AG08396 (cell line): ENCODE results near the gene WASF2.
"Not testable (repeated sequence)": the region's sequence is repeated elsewhere in the genome, so short reads cannot be mapped to it uniquely, and the experiment has no call there.

Source experiments
- DNase-seq: peaks from one replicate; pipeline ENCODE4 v3.0.0; 2012; ENCODE audit warnings: low spot score, mixed read lengths

WASF2 gene

DNA sequence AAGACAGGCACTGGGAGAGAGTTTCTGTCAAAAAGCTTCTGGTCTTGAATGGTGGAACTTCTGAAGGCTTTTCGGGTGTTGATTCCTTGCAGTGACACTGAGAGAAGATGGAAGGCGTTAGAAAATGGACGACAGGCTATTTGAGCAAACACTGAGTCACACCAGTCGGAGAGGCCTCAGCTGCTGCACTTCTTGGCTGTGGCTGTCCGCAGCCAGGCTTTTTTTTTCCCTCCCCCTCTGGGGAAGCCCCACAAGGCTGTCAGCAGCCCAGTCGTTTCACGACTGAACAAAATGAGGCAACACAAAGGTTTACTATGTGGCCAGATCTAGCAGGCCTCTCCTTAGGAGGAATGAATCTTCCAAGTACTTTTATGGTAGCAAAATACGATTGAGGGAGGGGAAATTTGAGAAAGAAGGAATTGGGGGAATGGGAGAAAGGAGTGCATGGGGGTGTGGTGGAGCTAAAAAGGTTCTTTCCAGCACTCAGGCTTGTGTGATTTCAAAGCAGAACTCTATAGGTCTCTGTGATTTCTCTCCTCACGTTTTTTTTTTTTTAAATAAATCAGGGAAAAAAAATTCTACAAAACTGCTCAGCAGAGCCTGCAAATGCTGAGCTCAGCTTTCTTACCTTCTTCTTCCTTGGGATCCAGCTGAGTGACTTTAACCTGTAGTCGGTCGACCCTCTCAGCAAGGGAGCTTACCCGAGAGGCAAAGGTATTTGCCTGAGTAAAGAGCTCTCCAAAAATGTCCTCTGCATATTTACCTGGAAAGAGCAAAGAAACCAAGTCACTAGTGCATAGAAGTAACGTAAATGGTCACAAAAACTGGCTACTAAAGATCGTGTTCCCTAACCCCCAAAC, 71.4 kb downstream of the WASF2 start:
- DNase-seq, result peak; percentile 89

GRCh38 chr1:27417713-27418112, 72.3 kb downstream of the WASF2 start:
- DNase-seq, result no peak

DNA sequence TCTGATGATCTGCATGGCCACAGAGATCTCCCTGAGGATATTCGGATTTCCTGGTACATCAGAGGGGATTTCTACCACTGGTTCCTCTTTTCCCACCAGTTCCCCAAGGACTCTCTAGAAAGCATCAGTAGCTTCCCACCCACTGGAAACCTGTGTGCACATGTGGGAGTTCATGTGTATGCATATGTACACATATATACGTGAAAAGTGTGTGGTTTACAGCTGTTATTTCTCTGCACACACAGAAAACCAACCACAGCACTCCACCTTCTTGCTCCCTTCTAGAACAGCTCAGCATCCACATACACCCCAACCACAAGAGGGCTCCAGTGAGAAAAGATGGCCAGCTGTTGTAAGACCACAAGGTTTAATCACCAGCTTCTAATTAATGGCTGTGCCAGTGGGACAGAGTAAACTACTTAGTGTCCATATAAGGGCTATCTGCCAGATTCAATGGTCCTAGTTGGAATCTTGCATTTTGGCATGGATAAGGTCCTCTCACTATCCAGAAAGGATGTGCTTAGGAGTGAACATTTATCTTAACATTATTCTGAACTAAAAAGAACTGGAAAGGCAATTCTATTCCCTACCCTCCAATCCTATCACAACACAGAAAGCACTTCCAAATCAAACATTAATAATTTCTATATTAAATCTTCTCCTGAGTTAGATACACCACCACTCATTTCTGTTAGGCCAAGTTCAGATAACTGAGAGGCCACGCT, 73.4 kb downstream of the WASF2 start:
- peak; percentile 50 for DNase-seq

GRCh38 chr1:27414091-27414490, 75.9 kb downstream of the WASF2 start:
- no peak for DNase-seq

DNA sequence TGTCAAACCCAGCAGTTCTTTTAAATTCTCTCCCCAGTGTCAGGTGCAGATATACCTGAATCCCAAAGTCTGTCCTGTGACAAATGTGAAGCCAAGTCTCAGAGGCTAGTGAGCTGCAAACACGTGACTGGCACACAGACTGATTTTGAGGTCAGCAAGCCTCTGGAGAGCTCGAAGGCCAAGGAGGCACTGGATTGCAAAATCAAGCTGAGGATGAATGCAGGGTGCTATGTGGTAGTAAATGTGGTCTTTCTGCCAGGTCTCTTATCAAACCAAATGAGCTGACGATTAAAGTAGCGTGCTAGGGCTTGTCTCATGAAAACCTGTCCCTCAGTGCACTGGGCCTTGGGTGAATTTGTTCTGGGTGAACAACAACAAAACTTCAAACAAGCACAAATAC, 77.0 kb downstream of the WASF2 start:
- DNase-seq, result no peak

GRCh38 chr1:27412502-27412901, 77.5 kb downstream of the WASF2 start:
- DNase-seq, result no peak

GRCh38 chr1:27410709-27411108, 79.3 kb downstream of the WASF2 start:
- no peak for DNase-seq

DNA sequence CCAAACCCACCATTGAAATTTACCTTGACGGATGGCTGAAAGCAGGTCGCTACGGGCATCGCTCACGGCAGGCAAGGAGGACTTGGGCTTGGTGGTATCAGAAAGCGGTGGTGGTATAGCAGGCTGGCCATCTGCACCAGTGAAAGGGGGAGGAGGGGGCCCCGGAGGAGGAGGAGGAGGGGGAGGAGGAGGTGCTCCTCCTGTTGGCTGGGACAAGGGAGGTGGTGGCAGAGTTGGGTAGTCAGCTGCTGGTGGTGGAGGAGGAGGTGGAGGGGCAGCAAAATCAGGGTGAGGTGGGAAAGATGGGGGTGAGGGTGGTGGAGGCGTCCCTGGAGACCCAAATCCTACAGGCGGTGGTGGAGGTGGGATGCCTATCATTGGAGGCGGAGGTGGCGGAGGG, 80.3 kb downstream of the WASF2 start:
- no peak for DNase-seq

DNA sequence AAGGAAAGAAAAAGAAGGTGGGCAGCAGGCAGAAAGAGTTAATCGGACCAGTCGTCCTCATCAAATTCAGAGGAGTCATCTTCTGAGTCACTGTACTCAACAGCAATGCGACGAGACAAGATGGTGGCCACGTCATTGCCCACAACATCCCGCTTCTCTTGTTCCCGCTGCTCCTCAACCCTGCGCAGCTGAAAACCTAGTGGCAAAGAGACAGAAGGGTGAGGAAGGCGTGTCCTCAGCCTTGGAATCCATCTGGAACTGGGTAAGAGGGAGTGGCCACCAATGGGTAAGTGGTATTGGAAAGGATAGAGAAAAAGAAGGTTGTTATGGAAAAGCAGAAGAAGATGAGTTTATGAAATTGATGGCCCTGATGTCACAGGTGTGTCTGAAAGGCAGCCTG, 81.8 kb downstream of the WASF2 start:
- DNase-seq, result no peak

GRCh38 chr1:27406791-27407190, 83.2 kb downstream of the WASF2 start:
- DNase-seq, result not testable (repeated sequence)

DNA sequence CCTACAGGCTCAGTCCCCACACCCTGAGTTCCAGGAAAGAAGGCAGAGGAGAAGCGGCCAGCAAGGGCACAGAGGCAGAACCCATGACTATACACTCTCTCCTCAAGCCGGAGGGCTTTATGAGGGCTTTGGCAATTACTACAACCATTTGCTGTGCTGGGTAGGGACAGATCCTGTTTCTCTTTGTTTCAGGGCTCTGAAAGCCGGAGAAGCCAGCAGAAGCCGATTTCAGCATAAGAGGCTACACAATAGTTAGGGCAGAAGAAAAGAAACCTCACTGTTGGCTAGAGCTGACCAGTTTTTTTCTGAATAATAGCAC, 83.6 kb downstream of the WASF2 start:
- no peak for DNase-seq

GRCh38 chr1:27405598-27406361, 84.2 kb downstream of the WASF2 start:
- not testable (repeated sequence) for DNase-seq

- peak; percentile 65 for DNase-seq
These were observed 84.9 kb downstream of the WASF2 start for GRCh38 chr1:27405074-27405473.

- no peak for DNase-seq
These were observed 86.0 kb downstream of the WASF2 start for GRCh38 chr1:27403931-27404330.

- DNase-seq, result peak; percentile 58
These were observed 86.8 kb downstream of the WASF2 start for GRCh38 chr1:27403065-27403726.

GRCh38 chr1:27402349-27402754, 87.6 kb downstream of the WASF2 start:
- peak; percentile 72 for DNase-seq

DNA sequence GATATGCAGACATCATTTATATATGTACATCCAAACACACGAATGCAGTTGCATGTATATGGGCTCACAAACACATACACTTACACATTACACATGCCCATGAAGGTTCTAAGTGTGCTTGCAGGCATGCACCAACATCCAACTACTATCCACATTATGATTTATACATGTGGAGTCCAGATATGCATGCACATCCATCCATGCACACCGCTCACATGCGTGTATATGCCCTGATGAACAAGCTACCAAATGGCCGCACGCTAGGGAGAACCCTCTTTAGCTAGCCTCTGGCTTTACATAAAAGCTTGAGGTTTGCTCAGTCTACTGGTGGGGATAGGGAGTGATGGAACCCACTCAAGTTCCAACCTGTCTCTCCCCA, 89.0 kb downstream of the WASF2 start:
- no peak for DNase-seq

DNA sequence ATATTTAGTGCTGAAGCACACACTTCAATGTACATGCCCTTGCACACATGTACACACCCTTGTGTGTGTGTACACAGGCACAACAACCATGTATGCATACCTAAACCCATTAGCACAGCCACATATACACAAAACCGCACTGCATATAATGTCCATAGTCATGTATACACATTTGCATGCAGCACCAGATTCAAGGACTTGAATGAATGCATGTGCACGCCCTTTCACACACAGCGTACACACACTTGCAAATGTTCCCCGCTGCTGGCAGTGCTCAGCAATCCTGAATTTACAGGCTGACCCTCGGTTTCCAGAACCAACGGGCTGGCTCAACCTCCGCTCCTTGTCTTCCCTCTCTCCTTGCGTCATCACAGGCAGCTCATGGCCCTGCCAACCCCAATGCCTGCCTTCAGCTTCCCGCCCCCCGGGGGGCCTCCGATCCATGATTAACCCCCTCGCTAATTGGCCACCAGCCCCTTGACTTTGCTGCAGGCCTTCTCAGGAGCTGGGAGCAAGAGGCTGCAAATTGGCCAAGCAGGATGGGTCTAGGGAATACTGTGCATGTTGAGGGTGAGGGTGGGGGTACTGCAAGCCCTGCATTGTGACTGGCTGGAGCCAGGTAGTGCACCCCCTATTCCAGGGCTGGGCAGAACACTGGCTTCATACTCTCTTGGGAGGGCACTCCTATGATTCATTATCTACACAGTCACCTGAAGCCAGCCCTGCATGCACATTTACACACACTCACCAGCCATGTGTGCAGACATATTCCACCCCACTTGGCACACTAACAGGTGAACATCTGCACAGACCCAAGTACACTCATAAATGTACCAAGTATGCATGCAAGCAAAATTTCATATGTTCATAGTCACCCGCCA, 89.6 kb downstream of the WASF2 start:
- DNase-seq, result peak; percentile 21

DNA sequence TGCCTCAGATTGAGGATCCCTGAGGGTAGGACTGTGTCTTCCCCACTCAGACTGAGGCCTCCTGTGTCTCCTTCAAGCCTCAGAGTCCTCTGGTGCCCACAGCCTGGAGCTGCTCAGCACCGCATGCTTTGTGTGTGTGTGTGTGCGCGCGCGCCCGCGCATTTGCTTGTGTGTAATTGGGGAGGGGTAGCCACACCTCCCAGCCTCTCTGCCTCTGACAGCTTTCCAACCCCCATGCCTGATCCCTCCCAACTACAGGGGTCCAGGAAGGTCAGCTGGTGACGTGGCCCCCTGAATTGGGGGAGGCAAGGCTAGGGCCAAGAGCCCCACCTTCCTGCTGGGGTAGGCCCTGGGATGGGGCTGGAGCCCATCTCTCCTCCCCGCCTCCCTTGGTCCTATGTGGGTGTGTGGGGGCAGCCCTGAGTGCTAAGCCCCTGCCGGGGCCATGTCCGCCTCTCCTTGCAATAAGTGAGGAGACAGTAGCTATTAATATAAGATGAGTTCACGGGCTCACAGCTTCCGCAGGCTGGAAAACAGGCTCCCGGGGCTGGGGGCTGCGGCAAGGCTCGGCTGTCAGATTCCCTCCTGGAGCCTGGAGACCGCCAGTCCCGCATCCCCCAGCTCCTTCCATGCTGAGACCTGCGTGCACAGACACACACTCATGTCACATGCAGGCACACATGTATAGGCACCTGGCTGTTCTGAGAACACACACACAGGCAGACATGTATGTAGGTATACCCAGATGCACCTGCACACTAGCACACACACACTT, 90.5 kb downstream of the WASF2 start:
- no peak for DNase-seq

- DNase-seq, result peak; percentile 6
These were observed 91.4 kb downstream of the WASF2 start for GRCh38 chr1:27398405-27399149.
